IMR-90 (cell line): Measurements from ENCODE around the gene TSPAN3. TPM values are rescaled to one million over a fixed set of nuclear protein-coding genes. Genes with fewer than 3 reads are reported as not detected.

ENCODE experiments used
- ATAC-seq: fragments of 200-7000 bp; cut with Tn5 transposase; 2 replicates; pipeline ENCODE4 v1.9.1; 2020; ENCODE audit warnings: low read depth, mild to moderate bottlenecking, moderate library complexity
- BruUV-seq: library from RNA; stranded (reverse); fragments of 400-500 nt; replicated peaks from 2 replicates; lab custom pipeline; 2021; lab: Mats Ljungman, UMichigan
- CTCF ChIA-PET: fragments of 300-600 bp; formaldehyde crosslinking; extraction: SDS; loops from one replicate; lab custom pipeline; 2021; ENCODE audit warnings: antibody characterized with exemption; lab: Yijun Ruan, JAX
- POLR2A ChIA-PET: fragments of 300-600 bp; sonication (Branson Sonifier 250); formaldehyde crosslinking; loops from one replicate; lab custom pipeline; 2022; ENCODE audit warnings: antibody characterized with exemption; ENCODE audit not compliant: unreplicated experiment; lab: Charles Lee
- DNase-seq: peaks from one replicate; pipeline ENCODE4 v3.0.0; 2013
- H2AFZ ChIP-seq: replicated peaks from 2 replicates; pipeline ENCODE3; 2013; ENCODE audit warnings: low read length, mild to moderate bottlenecking; ENCODE audit not compliant: poor library complexity
- H2AK5ac ChIP-seq: 2 replicates; pipeline ENCODE4 v1.6.1; 2013; ENCODE audit warnings: low read depth, low read length, inconsistent platforms
- H2AK9ac ChIP-seq: replicated peaks from 2 replicates; pipeline ENCODE3; 2013; ENCODE audit warnings: mild to moderate bottlenecking, low read depth, low read length, moderate library complexity; ENCODE audit not compliant: poor library complexity
- H2BK120ac ChIP-seq: 2 replicates; pipeline ENCODE4 v1.6.1; 2013; ENCODE audit warnings: low read depth, low read length, inconsistent platforms
- H2BK15ac ChIP-seq: 3 replicates; pipeline ENCODE4 v1.6.1; 2013; ENCODE audit warnings: low read depth, low read length, inconsistent platforms
- H2BK20ac ChIP-seq: 2 replicates; pipeline ENCODE4 v1.6.1; 2013; ENCODE audit warnings: low read depth, mild to moderate bottlenecking, inconsistent platforms, low read length, moderate library complexity
- H2BK5ac ChIP-seq: 2 replicates; pipeline ENCODE4 v1.6.1; 2013; ENCODE audit warnings: mild to moderate bottlenecking, low read depth, low read length, inconsistent platforms; ENCODE audit not compliant: poor library complexity, severe bottlenecking
- H3K14ac ChIP-seq: replicated peaks from 2 replicates; pipeline ENCODE4 v1.6.1; 2013; ENCODE audit warnings: low read depth, low read length, inconsistent platforms
- H3K18ac ChIP-seq: 2 replicates; pipeline ENCODE4 v1.6.1; 2013; ENCODE audit warnings: low read depth, low read length, control low read depth
- H3K23ac ChIP-seq: 2 replicates; pipeline ENCODE4 v1.6.1; 2013; ENCODE audit warnings: low read depth, low read length, inconsistent platforms
- H3K27ac ChIP-seq: 2 replicates; pipeline ENCODE4 v1.5.1; 2013; ENCODE audit warnings: mild to moderate bottlenecking, control low read depth, low read length; ENCODE audit not compliant: insufficient read depth
- H3K27me3 ChIP-seq: 2 replicates; pipeline ENCODE4 v1.6.1; 2013; ENCODE audit warnings: low read length; ENCODE audit not compliant: control insufficient read depth, insufficient read depth
- H3K36me3 ChIP-seq: 2 replicates; pipeline ENCODE4 v1.6.1; 2013; ENCODE audit warnings: low read length, mixed read lengths; ENCODE audit not compliant: control insufficient read depth, insufficient read depth
- H3K4ac ChIP-seq: 2 replicates; pipeline ENCODE4 v1.6.1; 2013; ENCODE audit warnings: low read depth, low read length, inconsistent platforms
- H3K4me1 ChIP-seq: 2 replicates; pipeline ENCODE4 v1.6.1; 2013; ENCODE audit warnings: low read length, mixed read lengths; ENCODE audit not compliant: control insufficient read depth, insufficient read depth
- H3K4me2 ChIP-seq: 2 replicates; pipeline ENCODE4 v1.6.1; 2013; ENCODE audit warnings: low read depth, mild to moderate bottlenecking, control low read depth, low read length, moderate library complexity
- H3K4me3 ChIP-seq: 2 replicates; pipeline ENCODE4 v1.5.1; 2013; ENCODE audit warnings: low read depth, mild to moderate bottlenecking, control low read depth, low read length, moderate library complexity; ENCODE audit not compliant: insufficient read depth
- H3K56ac ChIP-seq: 2 replicates; pipeline ENCODE4 v1.6.1; 2013; ENCODE audit warnings: low read length, inconsistent platforms; ENCODE audit not compliant: insufficient read depth; ENCODE audit errors: extremely low read depth
- H3K79me1 ChIP-seq, 2 experiments: 2 replicates each; pipeline ENCODE4 v1.6.1; 2013; ENCODE audit warnings: low read length in 2 of 2, inconsistent platforms in 1 of 2, low read depth in 1 of 2
- H3K9ac ChIP-seq: 2 replicates; pipeline ENCODE4 v1.6.1; 2013; ENCODE audit warnings: low read depth, low read length, control low read depth
- H3K9me1 ChIP-seq: 2 replicates; pipeline ENCODE4 v1.6.1; 2013; ENCODE audit warnings: low read length, inconsistent platforms; ENCODE audit not compliant: insufficient read depth
- H3K9me3 ChIP-seq: 2 replicates; pipeline ENCODE4 v1.6.1; 2013; ENCODE audit warnings: low read length; ENCODE audit not compliant: control insufficient read depth, insufficient read depth
- H4K20me1 ChIP-seq: 2 replicates; pipeline ENCODE4 v1.6.1; 2013; ENCODE audit warnings: low read length, inconsistent platforms; ENCODE audit not compliant: insufficient read depth
- H4K5ac ChIP-seq: 2 replicates; pipeline ENCODE4 v1.6.1; 2013; ENCODE audit warnings: mild to moderate bottlenecking, low read depth, low read length, control low read depth
- H4K8ac ChIP-seq, 2 experiments: 2 replicates each; pipeline ENCODE4 v1.6.1; 2013; ENCODE audit warnings: low read depth in 2 of 2, low read length in 2 of 2, control low read depth in 1 of 2, inconsistent platforms in 1 of 2
- H4K91ac ChIP-seq: 2 replicates; pipeline ENCODE4 v1.6.1; 2013; ENCODE audit warnings: low read depth, low read length, inconsistent platforms; ENCODE audit not compliant: insufficient read depth
- MAFK ChIP-seq: IDR thresholded peaks from 2 replicates; pipeline ENCODE4 v1.6.1; 2012; ENCODE audit warnings: low read depth, low read length, improper control_type of control experiment
- SMC3 ChIP-seq: fragments of 150-350 bp; IDR thresholded peaks from 2 replicates; pipeline ENCODE4 v1.6.1; 2016; ENCODE audit warnings: low read depth, mild to moderate bottlenecking, antibody characterized with exemption, low read length, moderate library complexity
- WGBS, 2 experiments: methylation state at CpG; one replicate each; pipeline versions ENCODE4 v1.1.5 to v1.1.7; 2013; ENCODE audit warnings: missing lambda C conversion rate in 2 of 2; ENCODE audit not compliant: insufficient read length in 1 of 2; ENCODE audit errors: extremely low coverage in 2 of 2; 5-methylcytosine and 5-hydroxymethylcytosine counted together
- dilution Hi-C: fragments of 300-500 bp; cut with HindIII; formaldehyde crosslinking; loops from one replicate; pipeline ENCODE4 v1.14.3; 2018; ENCODE audit warnings: low sequenced_read_pairs; ENCODE audit not compliant: unreplicated experiment
- in situ Hi-C: fragments of 300-500 bp; cut with MboI; formaldehyde crosslinking; loops from 3 replicates; pipeline ENCODE4 v1.14.3; 2019; ENCODE audit warnings: low sequenced_read_pairs, inconsistent platforms, mixed read lengths
- intact Hi-C: fragments of 100-400 bp; cut with micrococcal nuclease; formaldehyde crosslinking; loops from 2 replicates; pipeline ENCODE4 v1.10.0; 2022
- polyA plus RNA-seq, 3 experiments: library from polyadenylated mRNA; depleted of rRNA; stranded (reverse); fragments of >200 nt; gene quantifications; 2 replicates each; pipeline ENCODE4 v1.2.3, GENCODE V29; 2012; ENCODE audit warnings: low replicate concordance in 1 of 3
- total RNA-seq: library from RNA; depleted of rRNA; stranded (reverse); fragments of >200 nt; gene quantifications from 2 replicates; pipeline ENCODE4 v1.2.3, GENCODE V29; 2012
- TF ChIP-seq, protein P1 (sequence below): fragments of 150-350 bp; IDR thresholded peaks from 2 replicates; pipeline ENCODE4 v1.6.1; 2016; ENCODE audit warnings: low read depth, mild to moderate bottlenecking, low read length, moderate library complexity, borderline replicate concordance
- TF ChIP-seq, protein P2 (sequence below): fragments of 150-350 bp; IDR thresholded peaks from 2 replicates; pipeline ENCODE4 v1.6.1; 2017; ENCODE audit warnings: mild to moderate bottlenecking, antibody characterized with exemption, low read length, low read depth
- TF ChIP-seq, protein P3 (sequence below): conservative IDR thresholded peaks from 2 replicates; pipeline ENCODE4 v1.5.1; 2012; ENCODE audit warnings: mild to moderate bottlenecking, low read depth, low read length, improper control_type of control experiment

The TSPAN3 gene
- total and polyA plus RNA-seq, 2 of the 4 experiments (the other 2 are of a cell fraction) = 270 to 295 TPM

GRCh38 chr15:76991741-76992645 is 78.9 kb downstream of the TSPAN3 start:
- H3K4ac ChIP-seq = no peak overlapping the region
- DNase-seq = no peak
- no peak overlapping the region for H4K5ac ChIP-seq
- H3K79me1 ChIP-seq = no peaks in the 10 kb centered on the region
- H3K27ac ChIP-seq = no peak overlapping the region
- no peak overlapping the region for H3K18ac ChIP-seq
- no peak overlapping the region for H3K56ac ChIP-seq
- no peaks in the 10 kb centered on the region for H4K20me1 ChIP-seq
- ChIA-PET CTCF (interaction anchor here (0.6 kb wide), 1 partner anchor 88 kb away, joined by 3 read pairs; no protein-coding TSS in a partner anchor), POLR2A (no interaction called here)
- no peak overlapping the region for H2BK120ac ChIP-seq
- H3K27me3 ChIP-seq = peaks cover 25% of the 10 kb centered on the region
- peaks cover 8% of the 10 kb centered on the region for H3K4me1 ChIP-seq
- 0 out of 2 replicates have a peak, but pooled peaks cover 6% of the 10 kb centered on the region for H3K9me1 ChIP-seq
- 73% methylated on average over 7 of the region's 9 CpGs; no CpG with 5 or more reads in 1 of the 2 experiments for WGBS, 2 experiments
- H3K4me2 ChIP-seq = no peak overlapping the region
- no peak overlapping the region for H2BK15ac ChIP-seq
- H4K8ac ChIP-seq = no peak overlapping the region
- dilution Hi-C loops = no loop called here
- H2AK9ac ChIP-seq = no peak overlapping the region
- TF ChIP-seq, protein P1, sequence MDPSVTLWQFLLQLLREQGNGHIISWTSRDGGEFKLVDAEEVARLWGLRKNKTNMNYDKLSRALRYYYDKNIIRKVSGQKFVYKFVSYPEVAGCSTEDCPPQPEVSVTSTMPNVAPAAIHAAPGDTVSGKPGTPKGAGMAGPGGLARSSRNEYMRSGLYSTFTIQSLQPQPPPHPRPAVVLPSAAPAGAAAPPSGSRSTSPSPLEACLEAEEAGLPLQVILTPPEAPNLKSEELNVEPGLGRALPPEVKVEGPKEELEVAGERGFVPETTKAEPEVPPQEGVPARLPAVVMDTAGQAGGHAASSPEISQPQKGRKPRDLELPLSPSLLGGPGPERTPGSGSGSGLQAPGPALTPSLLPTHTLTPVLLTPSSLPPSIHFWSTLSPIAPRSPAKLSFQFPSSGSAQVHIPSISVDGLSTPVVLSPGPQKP = no peak
- TF ChIP-seq, protein P2, sequence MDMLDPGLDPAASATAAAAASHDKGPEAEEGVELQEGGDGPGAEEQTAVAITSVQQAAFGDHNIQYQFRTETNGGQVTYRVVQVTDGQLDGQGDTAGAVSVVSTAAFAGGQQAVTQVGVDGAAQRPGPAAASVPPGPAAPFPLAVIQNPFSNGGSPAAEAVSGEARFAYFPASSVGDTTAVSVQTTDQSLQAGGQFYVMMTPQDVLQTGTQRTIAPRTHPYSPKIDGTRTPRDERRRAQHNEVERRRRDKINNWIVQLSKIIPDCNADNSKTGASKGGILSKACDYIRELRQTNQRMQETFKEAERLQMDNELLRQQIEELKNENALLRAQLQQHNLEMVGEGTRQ = no peak
- TF ChIP-seq SMC3 (no peak), MAFK (no peak)
- TF ChIP-seq, protein P3, sequence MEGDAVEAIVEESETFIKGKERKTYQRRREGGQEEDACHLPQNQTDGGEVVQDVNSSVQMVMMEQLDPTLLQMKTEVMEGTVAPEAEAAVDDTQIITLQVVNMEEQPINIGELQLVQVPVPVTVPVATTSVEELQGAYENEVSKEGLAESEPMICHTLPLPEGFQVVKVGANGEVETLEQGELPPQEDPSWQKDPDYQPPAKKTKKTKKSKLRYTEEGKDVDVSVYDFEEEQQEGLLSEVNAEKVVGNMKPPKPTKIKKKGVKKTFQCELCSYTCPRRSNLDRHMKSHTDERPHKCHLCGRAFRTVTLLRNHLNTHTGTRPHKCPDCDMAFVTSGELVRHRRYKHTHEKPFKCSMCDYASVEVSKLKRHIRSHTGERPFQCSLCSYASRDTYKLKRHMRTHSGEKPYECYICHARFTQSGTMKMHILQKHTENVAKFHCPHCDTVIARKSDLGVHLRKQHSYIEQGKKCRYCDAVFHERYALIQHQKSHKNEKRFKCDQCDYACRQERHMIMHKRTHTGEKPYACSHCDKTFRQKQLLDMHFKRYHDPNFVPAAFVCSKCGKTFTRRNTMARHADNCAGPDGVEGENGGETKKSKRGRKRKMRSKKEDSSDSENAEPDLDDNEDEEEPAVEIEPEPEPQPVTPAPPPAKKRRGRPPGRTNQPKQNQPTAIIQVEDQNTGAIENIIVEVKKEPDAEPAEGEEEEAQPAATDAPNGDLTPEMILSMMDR = no peak
- no peaks in the 10 kb centered on the region for H3K9me3 ChIP-seq
- H3K4me3 ChIP-seq = no peak overlapping the region
- no peaks in the 10 kb centered on the region for H3K36me3 ChIP-seq
- H2AK5ac ChIP-seq = no peak overlapping the region
- H3K14ac ChIP-seq = no peak overlapping the region
- no peak overlapping the region for H2AFZ ChIP-seq
- H4K91ac ChIP-seq = no peak overlapping the region
- H3K23ac ChIP-seq = no peak overlapping the region
- no peak overlapping the region for H2BK5ac ChIP-seq
- intact Hi-C loops = no loop called here
- BruUV-seq = no TSS peak
- H3K9ac ChIP-seq = no peak overlapping the region
- H2BK20ac ChIP-seq = no peak overlapping the region
- ATAC-seq = no peak
- in situ Hi-C loops = no loop called here
